ENCODE data around the gene CPLANE1.

The CPLANE1 gene

GRCh38 chr5:37207802-37208201 is 41.4 kb downstream of the CPLANE1 start:
- TF ChIP-seq CTCF (IDR thresholded peaks at IDR 0.05; ENCODE audit: low read depth, low read length): no peak
- no peak for DNase-seq (ENCODE audit: extremely low read depth, low read depth)

- DNase-seq (ENCODE audit: extremely low read depth, low read depth): no peak
These were observed 42.4 kb downstream of the CPLANE1 start for GRCh38 chr5:37206736-37207135.

GRCh38 chr5:37198842-37199241 is 50.3 kb downstream of the CPLANE1 start:
- no peak for TF ChIP-seq CTCF (IDR thresholded peaks at IDR 0.05; ENCODE audit: low read depth, low read length)
- no peak for DNase-seq (ENCODE audit: extremely low read depth, low read depth)

More at GRCh38 chr5:37206736-37207135, 42.4 kb downstream of the CPLANE1 start:
- TF ChIP-seq CTCF (IDR thresholded peaks at IDR 0.05; ENCODE audit: low read depth, low read length): no peak

- no peak for TF ChIP-seq CTCF (IDR thresholded peaks at IDR 0.05; ENCODE audit: low read depth, low read length)
- DNase-seq (ENCODE audit: extremely low read depth, low read depth): no peak
These were observed 51.1 kb downstream of the CPLANE1 start for GRCh38 chr5:37198061-37198460.

- DNase-seq (ENCODE audit: extremely low read depth, low read depth): no peak
- no peak for TF ChIP-seq CTCF (IDR thresholded peaks at IDR 0.05; ENCODE audit: low read depth, low read length)
These were observed 51.7 kb downstream of the CPLANE1 start for GRCh38 chr5:37197340-37198050.

GRCh38 chr5:37190592-37190991 is 58.6 kb downstream of the CPLANE1 start:
- no peak for TF ChIP-seq CTCF (IDR thresholded peaks at IDR 0.05; ENCODE audit: low read depth, low read length)
- no peak for DNase-seq (ENCODE audit: extremely low read depth, low read depth)

GRCh38 chr5:37189355-37189754 is 59.8 kb downstream of the CPLANE1 start:
- no peak for DNase-seq (ENCODE audit: extremely low read depth, low read depth)

More at GRCh38 chr5:37189355-37189754, 59.8 kb downstream of the CPLANE1 start:
- no peak for TF ChIP-seq CTCF (IDR thresholded peaks at IDR 0.05; ENCODE audit: low read depth, low read length)

Measured in AG09319 (cell line).